ENCODE data around the gene GYS2. TPM values are rescaled to one million over a fixed set of nuclear protein-coding genes. Genes with fewer than 3 reads are reported as not detected.
"Not testable (repeated sequence)": the region's sequence is repeated elsewhere in the genome, so short reads cannot be mapped to it uniquely, and the experiment has no call there.

GYS2 gene
- total and polyA plus RNA-seq, 9 of the 15 experiments (the other 6 are each of a cell fraction or from before 2014, with no cell fraction given), result not detected

- POLR2A ChIA-PET; H3K27me3 ChIP-seq (ENCODE audit: control insufficient read depth in 2 of 2, insufficient read depth in 2 of 2, low read length in 2 of 2); H3K9ac ChIP-seq (ENCODE audit: insufficient read depth in 1 of 2, low read depth in 2 of 2, low read length in 2 of 2); H3K79me2 ChIP-seq (ENCODE audit: control insufficient read depth, insufficient read depth, low read length); ATAC-seq; H2AFZ ChIP-seq (ENCODE audit: low read depth, low read length); BruUV-seq (replicated peaks); DNase-seq (ENCODE audit: extremely low read depth in 1 of 4, low spot score in 3 of 4); H3K4me3 ChIP-seq; H3K9me1 ChIP-seq (ENCODE audit: control insufficient read depth, insufficient read depth, low read length); H3K27ac ChIP-seq (ENCODE audit: extremely low read depth, low read depth, low read length); FAIRE-seq; in situ Hi-C loops (cut with MboI); CTCF ChIA-PET (ENCODE audit: low intra/inter-chr PET ratio); intact Hi-C loops (cut with micrococcal nuclease); H4K20me1 ChIP-seq (replicated peaks; ENCODE audit: control insufficient read depth, insufficient read depth, low read length); H3K4me2 ChIP-seq (ENCODE audit: insufficient read depth, low read length); H3K4me1 ChIP-seq (replicated peaks in 1 of 2; ENCODE audit: control insufficient read depth in 2 of 2, insufficient read depth in 2 of 2, low read length in 2 of 2); H3K36me3 ChIP-seq (ENCODE audit: control insufficient read depth, insufficient read depth, low read length); H3K9me3 ChIP-seq (replicated peaks; ENCODE audit: control insufficient read depth, insufficient read depth, low read depth, low read length): not testable (repeated sequence)
- 3% methylated on average over 4 of the region's 5 CpGs for WGBS (ENCODE audit: insufficient coverage, low coverage, missing lambda C conversion rate)
Measured at GRCh38 chr12:21584403-21585182, 20.1 kb downstream of the GYS2 start.

- Histone ChIP-seq H3K36me3 (ENCODE audit: control insufficient read depth, insufficient read depth, low read length) (no peaks in the 10 kb centered on the region), H3K27ac (ENCODE audit: extremely low read depth, low read depth, low read length) (no peak overlapping the region), H3K4me1 (replicated peaks in 1 of 2; ENCODE audit: control insufficient read depth in 2 of 2, insufficient read depth in 2 of 2, low read length in 2 of 2) (no peaks in the 10 kb centered on the region), H3K9me3 (replicated peaks; ENCODE audit: control insufficient read depth, insufficient read depth, low read depth, low read length) (no peaks in the 10 kb centered on the region; the same call in 1 of the 2 replicates), H3K4me3 (no peak overlapping the region), H3K27me3 (ENCODE audit: control insufficient read depth in 2 of 2, insufficient read depth in 2 of 2, low read length in 2 of 2) (no peaks in the 10 kb centered on the region), H3K9me1 (ENCODE audit: control insufficient read depth, insufficient read depth, low read length) (no peaks in the 10 kb centered on the region), H4K20me1 (replicated peaks; ENCODE audit: control insufficient read depth, insufficient read depth, low read length) (no peaks in the 10 kb centered on the region), H2AFZ (ENCODE audit: low read depth, low read length) (no peak overlapping the region), H3K4me2 (ENCODE audit: insufficient read depth, low read length) (peak overlapping the region; percentile 25; the same call in 1 of the 2 replicates), H3K9ac (ENCODE audit: insufficient read depth in 1 of 2, low read depth in 2 of 2, low read length in 2 of 2) (no peak overlapping the region), H3K79me2 (ENCODE audit: control insufficient read depth, insufficient read depth, low read length) (no peaks in the 10 kb centered on the region)
- DNase-seq (ENCODE audit: extremely low read depth in 1 of 4, low spot score in 3 of 4), result peak in 1 of 4 experiments; percentile 2
- BruUV-seq (replicated peaks), result no TSS peak
- FAIRE-seq, result no peak
- WGBS (ENCODE audit: insufficient coverage, low coverage, missing lambda C conversion rate), result 2% methylated on average over 4 of the region's 4 CpGs
- intact Hi-C loops (cut with micrococcal nuclease) (no loop called here), in situ Hi-C loops (cut with MboI) (no loop called here)
- POLR2A ChIA-PET, result no interaction called here
- CTCF ChIA-PET (ENCODE audit: low intra/inter-chr PET ratio), result no interaction called here
- ATAC-seq, result no peak
- TF ChIP-seq CSDE1 (IDR thresholded peaks at IDR 0.05) (no peak), USF2 (CRISPR knock-in tag; IDR thresholded peaks at IDR 0.05) (peak; percentile 69), PHB (CRISPR knock-in tag; IDR thresholded peaks at IDR 0.05) (no peak), ARID3B (CRISPR knock-in tag; IDR thresholded peaks at IDR 0.05; ENCODE audit: borderline replicate concordance) (no peak), TSC22D4 (tag; IDR thresholded peaks at IDR 0.05) (no peak), PHF20 (IDR thresholded peaks at IDR 0.05; ENCODE audit: partially characterized antibody) (no peak), ATF4 (CRISPR knock-in tag; IDR thresholded peaks at IDR 0.05) (0 out of 2 replicates have a peak, but pooled peaks have one; percentile 35), ZBTB8A (IDR thresholded peaks at IDR 0.05; ENCODE audit: partially characterized antibody) (no peak), KAT2B (IDR thresholded peaks at IDR 0.05; ENCODE audit: low read depth, low read length) (no peak), TRIM25 (IDR thresholded peaks at IDR 0.05; ENCODE audit: borderline replicate concordance) (no peak)
Measured at GRCh38 chr12:21583587-21583986, 21.1 kb downstream of the GYS2 start.

Measured in K562 (cell line).